Esophagus muscularis mucosa (tissue), 3 donors: Measurements from ENCODE around the gene CMTR2.

Experiments
- CTCF ChIP-seq, 3 experiments: fragments of 200-600 bp in 2 of 3; fragments of 450-650 bp in 1 of 3; sonication (generic) in 2 of 3; IDR thresholded peaks; one replicate each; pipeline ENCODE4 v1.5.1; 2017 to 2019; ENCODE audit warnings: antibody characterized with exemption in 3 of 3, mild to moderate bottlenecking in 2 of 3, moderate library complexity in 1 of 3
- POLR2AphosphoS5 ChIP-seq, 2 donors: sonication (generic); formaldehyde crosslinking; IDR thresholded peaks; one replicate each; pipeline ENCODE4 v1.6.1; 2017; ENCODE audit warnings: antibody characterized with exemption in 2 of 2

- TF ChIP-seq CTCF (IDR thresholded peaks at IDR 0.05) (no peak), POLR2AphosphoS5 (IDR thresholded peaks at IDR 0.05) (no peak)
Measured at GRCh38 chr16:71259086-71259485, 30.1 kb downstream of the CMTR2 start.
